NCI-H82 treated with DMSO at 0.1 percent for 48 hours (cell line): ENCODE results near the gene WDR91.

Experiments used
- DNase-seq: peaks from one replicate; lab custom pipeline; 2025; ENCODE audit not compliant: unreplicated experiment; lab: John Stamatoyannopoulos, UW

WDR91 gene

DNA sequence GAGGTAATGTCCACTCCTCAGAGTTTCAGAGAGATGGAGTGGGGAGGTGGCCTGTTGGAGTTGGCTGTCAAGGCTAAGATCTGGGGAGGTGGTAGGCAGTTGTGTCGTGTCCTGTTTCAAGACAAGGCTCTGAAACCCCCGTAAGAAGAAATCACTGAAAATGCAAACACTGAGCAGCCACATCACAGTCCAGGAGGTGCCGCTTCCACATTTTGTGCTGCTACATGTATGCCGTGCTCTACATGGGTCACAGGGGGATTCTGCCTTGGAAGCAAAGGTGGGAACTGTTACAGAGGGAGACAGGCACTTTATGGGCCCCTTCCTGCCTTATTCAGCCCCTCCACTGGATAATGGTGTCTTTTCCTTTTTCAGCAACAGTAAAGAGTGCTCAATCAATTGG lies 11.9 kb downstream of the WDR91 start:
- no peak for DNase-seq

DNA sequence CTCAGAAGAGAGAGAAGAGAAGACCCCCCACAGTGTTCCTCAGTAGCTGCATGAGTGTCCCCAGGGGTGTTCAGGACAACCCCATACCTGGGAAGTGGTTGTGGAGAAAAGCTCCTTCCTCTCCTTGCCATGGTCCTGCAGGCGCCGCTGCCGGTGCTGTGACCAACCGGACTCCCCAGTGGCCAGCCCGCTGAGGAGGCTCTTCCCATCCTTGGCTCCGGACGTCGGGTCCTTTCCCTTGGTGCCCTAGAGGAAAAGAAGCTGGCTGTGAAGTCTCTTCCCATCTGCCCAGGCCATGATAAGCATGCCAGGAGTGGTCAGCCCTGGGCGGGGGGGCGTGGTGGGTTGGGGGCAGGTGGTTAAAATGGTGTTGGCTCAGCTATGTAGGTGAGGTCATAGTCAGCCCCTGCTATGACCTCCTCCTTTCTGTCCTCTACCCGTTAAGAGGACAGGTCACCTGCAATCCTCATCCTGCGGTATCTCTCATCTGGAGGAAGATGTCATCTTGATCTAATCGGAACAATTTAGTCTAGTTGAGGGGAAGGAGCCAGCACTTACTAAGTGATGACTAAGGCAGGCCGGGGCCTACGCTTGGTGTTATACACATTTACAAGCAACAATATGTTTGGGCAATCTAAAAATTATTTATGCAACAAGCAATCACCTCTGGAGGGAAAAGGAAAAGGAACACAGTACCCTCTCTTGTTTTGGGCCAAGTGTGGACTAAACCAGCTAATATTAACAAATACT lies 13.2 kb downstream of the WDR91 start:
- no peak for DNase-seq

GRCh38 chr7:135197343-135197742 lies 14.0 kb downstream of the WDR91 start:
- DNase-seq: no peak

DNA sequence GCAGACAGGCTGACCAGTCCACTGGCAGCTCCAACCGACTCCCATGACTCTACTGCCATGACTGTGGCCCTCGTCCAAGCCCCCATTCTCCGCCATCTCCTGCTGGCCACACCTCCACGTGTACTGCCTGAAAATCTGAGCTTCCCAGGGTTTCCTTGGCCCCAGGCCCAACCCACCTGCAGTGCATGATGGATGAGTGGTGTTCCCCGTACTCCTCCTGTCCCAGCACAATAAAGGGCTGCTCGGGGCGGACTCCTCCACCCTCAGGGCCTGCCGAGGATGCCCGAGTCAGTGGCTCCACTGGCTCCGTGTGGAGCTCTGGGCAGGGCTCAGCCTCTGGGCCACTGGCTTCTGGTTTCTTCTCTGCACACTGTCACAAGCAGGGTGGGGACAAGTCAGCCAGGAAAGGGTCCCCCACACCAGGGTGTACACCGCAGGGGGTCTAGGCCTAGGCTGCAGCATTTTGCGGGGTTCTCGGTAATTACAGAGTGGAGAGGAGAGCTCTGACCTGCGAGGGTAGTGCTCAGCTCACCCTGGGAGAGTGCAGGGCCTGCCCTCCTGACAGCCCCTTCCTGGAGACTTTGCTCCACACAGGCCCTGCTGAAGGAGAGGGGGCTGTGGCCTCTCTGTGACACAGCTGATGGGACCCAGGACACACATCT lies 15.2 kb downstream of the WDR91 start:
- DNase-seq: no peak

GRCh38 chr7:135195156-135195555 lies 16.2 kb downstream of the WDR91 start:
- no peak for DNase-seq

GRCh38 chr7:135194494-135195095 lies 16.7 kb downstream of the WDR91 start:
- no peak for DNase-seq

DNA sequence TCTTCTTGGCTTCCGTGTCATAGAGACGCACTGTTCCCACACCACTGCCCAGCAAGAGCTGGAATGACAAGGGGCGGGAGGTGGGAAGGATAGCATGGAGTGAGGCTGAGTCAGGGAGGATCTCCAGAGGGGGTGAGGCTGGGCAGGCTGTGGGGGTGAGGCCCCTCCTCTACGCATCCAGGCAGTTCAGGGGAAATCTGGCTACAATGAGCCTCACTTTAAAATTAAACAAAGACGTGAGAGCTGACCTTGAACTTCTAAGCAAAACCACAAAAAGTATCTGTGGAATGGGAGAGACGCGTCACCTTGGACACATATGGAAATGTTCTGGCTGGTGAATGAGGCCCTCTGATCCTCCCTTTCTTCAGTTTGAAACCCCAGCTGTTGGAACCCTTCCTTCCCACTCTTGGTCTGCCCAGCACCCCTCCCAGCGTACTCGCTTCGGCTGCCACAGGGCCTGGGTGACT lies 17.7 kb downstream of the WDR91 start:
- DNase-seq: no peak

DNA sequence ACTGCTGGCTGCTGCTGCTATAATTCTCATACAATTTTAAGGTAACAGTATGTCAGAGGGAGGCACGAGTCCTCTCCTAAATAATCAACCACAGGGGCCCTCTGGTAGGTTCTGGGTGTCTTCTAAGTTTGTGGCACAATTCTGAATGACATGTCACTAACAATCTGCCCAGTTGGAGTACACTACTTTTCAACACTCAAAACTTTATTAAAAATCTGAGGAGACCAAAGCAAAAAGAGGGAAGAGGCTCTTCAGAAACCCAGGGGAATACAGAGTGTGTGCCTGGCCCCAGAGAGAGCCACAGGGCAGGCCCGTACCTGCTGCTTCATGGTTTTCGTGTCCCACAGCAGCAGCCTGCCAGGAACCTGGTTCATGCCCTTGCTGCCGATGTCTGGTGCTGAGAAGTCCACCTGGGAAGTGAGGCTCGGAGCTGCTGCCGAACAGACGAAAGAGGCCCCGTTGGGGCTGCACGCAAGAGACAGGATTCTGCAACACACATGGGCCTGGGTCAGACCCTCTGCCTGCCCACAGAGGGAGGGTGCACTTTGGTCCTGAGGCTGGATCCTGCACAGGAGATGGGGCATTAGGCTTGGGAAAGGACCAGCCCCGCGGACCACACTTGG lies 18.3 kb downstream of the WDR91 start:
- no peak for DNase-seq

DNA sequence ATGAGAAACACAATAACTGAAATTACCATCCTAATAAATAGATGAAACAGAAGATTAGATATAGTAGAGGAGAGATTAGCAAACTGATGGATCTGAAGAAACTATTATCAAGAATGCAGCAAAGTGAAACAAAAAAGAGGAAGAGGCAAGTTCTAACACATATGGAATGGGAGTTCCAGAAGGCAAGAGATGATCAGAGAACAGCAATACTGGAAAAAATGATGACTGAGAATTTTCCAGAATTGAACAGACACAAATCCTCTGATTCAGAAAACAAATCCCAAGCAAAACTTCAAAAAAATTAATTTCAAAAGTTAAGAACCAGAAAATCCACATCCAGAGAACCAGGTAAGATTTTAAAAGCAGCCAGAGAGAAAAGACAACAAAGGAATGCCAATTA lies 20.6 kb downstream of the WDR91 start:
- DNase-seq: no peak

GRCh38 chr7:135189961-135190360 lies 21.4 kb downstream of the WDR91 start:
- DNase-seq: no peak

GRCh38 chr7:135189221-135189662 lies 22.1 kb downstream of the WDR91 start:
- no peak for DNase-seq

- no peak for DNase-seq
These were observed 22.9 kb downstream of the WDR91 start for GRCh38 chr7:135188298-135188984.

GRCh38 chr7:135186841-135187253 lies 24.5 kb downstream of the WDR91 start:
- DNase-seq: no peak

DNA sequence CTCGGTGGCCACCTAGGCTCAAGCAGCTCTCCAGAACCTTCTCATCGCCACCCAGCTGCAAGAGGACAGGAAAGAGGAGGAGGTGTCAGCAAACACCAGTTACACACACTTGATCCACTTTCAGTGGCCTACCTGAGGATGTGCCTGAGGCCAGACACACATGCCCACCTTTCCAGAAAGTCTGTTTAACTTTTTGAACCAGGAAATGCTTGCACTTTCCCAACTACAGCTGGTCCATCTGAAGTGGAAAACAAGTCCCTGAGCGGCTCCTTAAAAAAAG lies 25.1 kb downstream of the WDR91 start:
- no peak for DNase-seq

GRCh38 chr7:135185471-135186260 lies 25.7 kb downstream of the WDR91 start:
- no peak for DNase-seq

- no peak for DNase-seq
These were observed 27.0 kb downstream of the WDR91 start for GRCh38 chr7:135184254-135184841.

DNA sequence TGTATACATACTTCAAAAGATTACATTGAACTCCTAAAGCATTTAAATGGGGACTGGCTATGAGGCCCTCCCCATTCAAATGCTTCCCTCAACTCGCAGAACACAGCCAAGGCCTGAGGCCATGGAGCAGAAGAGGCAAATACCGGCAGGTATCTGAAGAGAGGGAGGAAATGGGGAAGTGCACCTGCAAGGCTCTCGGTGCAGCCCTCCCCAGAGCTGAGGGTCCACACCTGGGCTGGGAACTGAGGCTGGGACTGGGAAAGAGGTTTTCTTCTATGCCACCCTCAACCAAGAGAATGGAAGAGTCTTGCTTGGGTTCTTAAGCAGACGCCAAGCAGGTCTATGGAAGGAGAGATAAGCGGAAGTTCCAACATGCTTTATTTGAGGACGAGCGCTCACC lies 27.8 kb downstream of the WDR91 start:
- DNase-seq: no peak

- DNase-seq: no peak
These were observed 29.2 kb downstream of the WDR91 start for GRCh38 chr7:135181929-135182678.

- DNase-seq: no peak
These were observed 29.9 kb downstream of the WDR91 start for GRCh38 chr7:135181261-135181928.
